Liver (tissue), 3 donors: ENCODE results near the gene MUC6.
A peak's percentile ranks its signal among the peaks of the same experiment; 100 is the strongest.

Source experiments
- EGR1 ChIP-seq, 2 donors: IDR thresholded peaks; 2 replicates each; pipeline ENCODE4 v1.6.1; 2016 to 2018; ENCODE audit warnings: antibody characterized with exemption in 2 of 2, low read depth in 2 of 2
- FOXA1 ChIP-seq: IDR thresholded peaks from 2 replicates; pipeline ENCODE4 v1.6.1; 2016; ENCODE audit warnings: antibody characterized with exemption
- GABPA ChIP-seq, 2 donors: IDR thresholded peaks in 1 of 2; conservative IDR thresholded peaks in 1 of 2; 2 replicates each; pipeline ENCODE4 v1.6.1; 2016; ENCODE audit warnings: antibody characterized with exemption in 2 of 2, mild to moderate bottlenecking in 1 of 2, moderate library complexity in 1 of 2
- HNF4G ChIP-seq: IDR thresholded peaks from 2 replicates; pipeline ENCODE4 v1.6.1; 2016; ENCODE audit warnings: antibody characterized with exemption
- JUND ChIP-seq, 2 donors: IDR thresholded peaks; 2 replicates each; pipeline ENCODE4 v1.6.1; 2016; ENCODE audit warnings: antibody characterized with exemption in 2 of 2
- RAD21 ChIP-seq, 2 donors: IDR thresholded peaks; 2 replicates each; pipeline ENCODE4 v1.6.1; 2016; ENCODE audit warnings: antibody characterized with exemption in 2 of 2, mild to moderate bottlenecking in 2 of 2
- SP1 ChIP-seq: IDR thresholded peaks from 2 replicates; pipeline ENCODE4 v1.6.1; 2018; ENCODE audit warnings: antibody characterized with exemption, mild to moderate bottlenecking
- TAF1 ChIP-seq: conservative IDR thresholded peaks from 2 replicates; pipeline ENCODE4 v1.6.1; 2016; ENCODE audit warnings: antibody characterized with exemption, mild to moderate bottlenecking
- YY1 ChIP-seq: IDR thresholded peaks from 2 replicates; pipeline ENCODE4 v1.6.1; 2016; ENCODE audit warnings: antibody characterized with exemption, mild to moderate bottlenecking
- TF ChIP-seq, protein P1 (sequence below): fragments of 150-350 bp; IDR thresholded peaks from 2 replicates; pipeline ENCODE4 v1.5.1; 2017; ENCODE audit warnings: improper control_type of control experiment, low read depth, low read length; ENCODE audit not compliant: missing input control
- TF ChIP-seq, protein P2 (sequence below): IDR thresholded peaks from 2 replicates; pipeline ENCODE4 v1.6.1; 2016; ENCODE audit warnings: antibody characterized with exemption
- TF ChIP-seq, protein P3 (sequence below): IDR thresholded peaks from 2 replicates; pipeline ENCODE4 v1.6.1; 2016; ENCODE audit warnings: antibody characterized with exemption
- TF ChIP-seq, protein P4 (sequence below): IDR thresholded peaks from 2 replicates; pipeline ENCODE4 v1.6.1; 2016; ENCODE audit warnings: antibody characterized with exemption
- TF ChIP-seq, protein P5 (sequence below): IDR thresholded peaks from 2 replicates; pipeline ENCODE4 v1.6.1; 2016; ENCODE audit warnings: antibody characterized with exemption, mild to moderate bottlenecking
- donor health status: healthy.
- donor health status: healthy.

DNA sequence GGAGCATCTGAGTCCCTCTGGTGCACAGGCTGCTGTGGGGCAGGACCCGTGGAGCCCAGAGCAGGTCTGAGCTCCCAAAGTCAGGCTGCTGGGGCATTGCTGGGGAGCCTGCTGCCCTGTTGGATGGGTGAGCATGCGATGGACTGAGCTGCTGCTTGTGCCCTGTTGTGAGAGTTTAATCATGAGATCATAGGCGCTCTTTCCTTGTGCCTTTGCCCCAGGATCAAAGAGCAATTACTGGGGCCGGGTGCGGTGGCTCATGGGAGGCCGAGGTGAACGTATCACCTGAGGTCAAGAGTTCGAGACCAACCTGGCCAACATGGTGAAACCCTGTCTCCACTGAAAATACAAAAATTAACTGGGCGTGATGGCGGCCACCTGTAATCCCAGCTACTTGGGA lies 37.5 kb downstream of the MUC6 start:
- TF ChIP-seq, protein P1, sequence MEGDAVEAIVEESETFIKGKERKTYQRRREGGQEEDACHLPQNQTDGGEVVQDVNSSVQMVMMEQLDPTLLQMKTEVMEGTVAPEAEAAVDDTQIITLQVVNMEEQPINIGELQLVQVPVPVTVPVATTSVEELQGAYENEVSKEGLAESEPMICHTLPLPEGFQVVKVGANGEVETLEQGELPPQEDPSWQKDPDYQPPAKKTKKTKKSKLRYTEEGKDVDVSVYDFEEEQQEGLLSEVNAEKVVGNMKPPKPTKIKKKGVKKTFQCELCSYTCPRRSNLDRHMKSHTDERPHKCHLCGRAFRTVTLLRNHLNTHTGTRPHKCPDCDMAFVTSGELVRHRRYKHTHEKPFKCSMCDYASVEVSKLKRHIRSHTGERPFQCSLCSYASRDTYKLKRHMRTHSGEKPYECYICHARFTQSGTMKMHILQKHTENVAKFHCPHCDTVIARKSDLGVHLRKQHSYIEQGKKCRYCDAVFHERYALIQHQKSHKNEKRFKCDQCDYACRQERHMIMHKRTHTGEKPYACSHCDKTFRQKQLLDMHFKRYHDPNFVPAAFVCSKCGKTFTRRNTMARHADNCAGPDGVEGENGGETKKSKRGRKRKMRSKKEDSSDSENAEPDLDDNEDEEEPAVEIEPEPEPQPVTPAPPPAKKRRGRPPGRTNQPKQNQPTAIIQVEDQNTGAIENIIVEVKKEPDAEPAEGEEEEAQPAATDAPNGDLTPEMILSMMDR: no peak
- TF ChIP-seq SP1 (peak; percentile 52), FOXA1 (no peak), JUND (IDR thresholded peaks at IDR 0.05) (no peak), YY1 (no peak), RAD21 (IDR thresholded peaks at IDR 0.05) (no peak), TAF1 (no peak), EGR1 (IDR thresholded peaks at IDR 0.05; ENCODE audit: low read depth in 2 of 2) (no peak), HNF4G (peak; percentile 78), GABPA (IDR thresholded peaks at IDR 0.05 in 1 of 2, conservative IDR thresholded peaks at IDR 0.05 in 1 of 2) (no peak)
- TF ChIP-seq, protein P2, sequence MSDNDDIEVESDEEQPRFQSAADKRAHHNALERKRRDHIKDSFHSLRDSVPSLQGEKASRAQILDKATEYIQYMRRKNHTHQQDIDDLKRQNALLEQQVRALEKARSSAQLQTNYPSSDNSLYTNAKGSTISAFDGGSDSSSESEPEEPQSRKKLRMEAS: no peak
- TF ChIP-seq, protein P3, sequence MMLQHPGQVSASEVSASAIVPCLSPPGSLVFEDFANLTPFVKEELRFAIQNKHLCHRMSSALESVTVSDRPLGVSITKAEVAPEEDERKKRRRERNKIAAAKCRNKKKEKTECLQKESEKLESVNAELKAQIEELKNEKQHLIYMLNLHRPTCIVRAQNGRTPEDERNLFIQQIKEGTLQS: no peak
- TF ChIP-seq, protein P4, sequence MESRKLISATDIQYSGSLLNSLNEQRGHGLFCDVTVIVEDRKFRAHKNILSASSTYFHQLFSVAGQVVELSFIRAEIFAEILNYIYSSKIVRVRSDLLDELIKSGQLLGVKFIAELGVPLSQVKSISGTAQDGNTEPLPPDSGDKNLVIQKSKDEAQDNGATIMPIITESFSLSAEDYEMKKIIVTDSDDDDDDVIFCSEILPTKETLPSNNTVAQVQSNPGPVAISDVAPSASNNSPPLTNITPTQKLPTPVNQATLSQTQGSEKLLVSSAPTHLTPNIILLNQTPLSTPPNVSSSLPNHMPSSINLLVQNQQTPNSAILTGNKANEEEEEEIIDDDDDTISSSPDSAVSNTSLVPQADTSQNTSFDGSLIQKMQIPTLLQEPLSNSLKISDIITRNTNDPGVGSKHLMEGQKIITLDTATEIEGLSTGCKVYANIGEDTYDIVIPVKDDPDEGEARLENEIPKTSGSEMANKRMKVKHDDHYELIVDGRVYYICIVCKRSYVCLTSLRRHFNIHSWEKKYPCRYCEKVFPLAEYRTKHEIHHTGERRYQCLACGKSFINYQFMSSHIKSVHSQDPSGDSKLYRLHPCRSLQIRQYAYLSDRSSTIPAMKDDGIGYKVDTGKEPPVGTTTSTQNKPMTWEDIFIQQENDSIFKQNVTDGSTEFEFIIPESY: no peak
- TF ChIP-seq, protein P5, sequence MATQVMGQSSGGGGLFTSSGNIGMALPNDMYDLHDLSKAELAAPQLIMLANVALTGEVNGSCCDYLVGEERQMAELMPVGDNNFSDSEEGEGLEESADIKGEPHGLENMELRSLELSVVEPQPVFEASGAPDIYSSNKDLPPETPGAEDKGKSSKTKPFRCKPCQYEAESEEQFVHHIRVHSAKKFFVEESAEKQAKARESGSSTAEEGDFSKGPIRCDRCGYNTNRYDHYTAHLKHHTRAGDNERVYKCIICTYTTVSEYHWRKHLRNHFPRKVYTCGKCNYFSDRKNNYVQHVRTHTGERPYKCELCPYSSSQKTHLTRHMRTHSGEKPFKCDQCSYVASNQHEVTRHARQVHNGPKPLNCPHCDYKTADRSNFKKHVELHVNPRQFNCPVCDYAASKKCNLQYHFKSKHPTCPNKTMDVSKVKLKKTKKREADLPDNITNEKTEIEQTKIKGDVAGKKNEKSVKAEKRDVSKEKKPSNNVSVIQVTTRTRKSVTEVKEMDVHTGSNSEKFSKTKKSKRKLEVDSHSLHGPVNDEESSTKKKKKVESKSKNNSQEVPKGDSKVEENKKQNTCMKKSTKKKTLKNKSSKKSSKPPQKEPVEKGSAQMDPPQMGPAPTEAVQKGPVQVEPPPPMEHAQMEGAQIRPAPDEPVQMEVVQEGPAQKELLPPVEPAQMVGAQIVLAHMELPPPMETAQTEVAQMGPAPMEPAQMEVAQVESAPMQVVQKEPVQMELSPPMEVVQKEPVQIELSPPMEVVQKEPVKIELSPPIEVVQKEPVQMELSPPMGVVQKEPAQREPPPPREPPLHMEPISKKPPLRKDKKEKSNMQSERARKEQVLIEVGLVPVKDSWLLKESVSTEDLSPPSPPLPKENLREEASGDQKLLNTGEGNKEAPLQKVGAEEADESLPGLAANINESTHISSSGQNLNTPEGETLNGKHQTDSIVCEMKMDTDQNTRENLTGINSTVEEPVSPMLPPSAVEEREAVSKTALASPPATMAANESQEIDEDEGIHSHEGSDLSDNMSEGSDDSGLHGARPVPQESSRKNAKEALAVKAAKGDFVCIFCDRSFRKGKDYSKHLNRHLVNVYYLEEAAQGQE: no peak
